HepG2 (cell line): Measurements from ENCODE around the gene FAP. TPM values are rescaled to one million over a fixed set of nuclear protein-coding genes. Genes with fewer than 3 reads are reported as not detected.

Experiments used
- ATAC-seq: fragments of 200-7000 bp; cut with Tn5 transposase; 3 replicates; pipeline ENCODE4 v1.9.1; 2020; ENCODE audit warnings: mild to moderate bottlenecking, moderate library complexity
- BruUV-seq: library from RNA; stranded (reverse); fragments of 400-500 nt; replicated peaks from 2 replicates; lab custom pipeline; 2021; lab: Mats Ljungman, UMichigan
- CTCF ChIA-PET: fragments of 300-600 bp; formaldehyde crosslinking; extraction: SDS; loops from one replicate; lab custom pipeline; 2021; ENCODE audit warnings: low total read pairs, inconsistent platforms, low intra/inter-chr PET ratio; lab: Yijun Ruan, JAX
- POLR2A ChIA-PET: fragments of 350-600 bp; sonication (Branson Sonifier 250); formaldehyde crosslinking; loops from one replicate; lab custom pipeline; 2020; ENCODE audit warnings: antibody characterized with exemption, inconsistent platforms; lab: Yijun Ruan, JAX
- DNase-seq: peaks from one replicate; pipeline ENCODE4 v3.0.0-alpha.2; 2015; ENCODE audit warnings: low spot score
- FAIRE-seq: peaks from 3 replicates; lab custom pipeline; 2011; peaks lifted over from hg19 to GRCh38; lab: Jason Lieb, UNC
- H2AFZ ChIP-seq: one replicate; pipeline ENCODE4 v1.6.1; 2011; ENCODE audit warnings: low read length, inconsistent platforms
- H3K27ac ChIP-seq: fragments of 300-600 bp; 3 replicates; pipeline ENCODE4 v1.8.0; 2011; ENCODE audit warnings: mixed run types, mild to moderate bottlenecking, mixed read lengths, low read length, inconsistent platforms; ENCODE audit not compliant: insufficient read depth; ENCODE audit errors: extremely low read length
- H3K27me3 ChIP-seq, 2 experiments: fragments of 200-600 bp in 1 of 2; 2 replicates in 1 of 2; 3 replicates in 1 of 2; pipeline versions ENCODE4 v1.6.0 to v1.8.0; 2011; ENCODE audit warnings: low read length in 2 of 2, mild to moderate bottlenecking in 2 of 2, moderate library complexity in 2 of 2, inconsistent platforms in 1 of 2; ENCODE audit not compliant: insufficient read depth in 2 of 2, control insufficient read depth in 1 of 2
- H3K36me3 ChIP-seq, 2 experiments: fragments of 200-600 bp in 1 of 2; replicated peaks in 1 of 2; 2 replicates in 1 of 2; 3 replicates in 1 of 2; pipeline versions ENCODE4 v1.5.1 to v1.8.0; 2011; ENCODE audit warnings: low read length in 2 of 2, inconsistent platforms in 1 of 2; ENCODE audit not compliant: insufficient read depth in 2 of 2, control insufficient read depth in 1 of 2
- H3K4me1 ChIP-seq: 2 replicates; pipeline ENCODE4 v1.5.1; 2012; ENCODE audit warnings: low read length, inconsistent platforms; ENCODE audit not compliant: insufficient read depth
- H3K4me2 ChIP-seq: 2 replicates; pipeline ENCODE4 v1.6.0; 2011; ENCODE audit warnings: low read depth, low read length, inconsistent platforms
- H3K4me3 ChIP-seq, 3 experiments: fragments of 200-600 bp in 1 of 3; sonication (generic), shearing (Covaris generic) in 1 of 3; replicated peaks in 1 of 3; 2 replicates each; pipeline ENCODE4 v1.5.1; 2011 to 2016; ENCODE audit warnings: low read length in 3 of 3, inconsistent platforms in 2 of 3, low read depth in 2 of 3, mild to moderate bottlenecking in 2 of 3, control low read depth in 1 of 3, mixed read lengths in 1 of 3; ENCODE audit not compliant: insufficient read depth in 1 of 3
- H3K79me2 ChIP-seq: one replicate; pipeline ENCODE4 v1.6.1; 2011; ENCODE audit warnings: low read length, inconsistent platforms; ENCODE audit not compliant: insufficient read depth
- H3K9ac ChIP-seq: 2 replicates; pipeline ENCODE4 v1.6.0; 2011; ENCODE audit warnings: mild to moderate bottlenecking, low read depth, low read length, inconsistent platforms; ENCODE audit not compliant: insufficient read depth
- H3K9me3 ChIP-seq: 2 replicates; pipeline ENCODE4 v1.5.1; 2012; ENCODE audit warnings: mild to moderate bottlenecking, low read length
- H4K20me1 ChIP-seq: 2 replicates; pipeline ENCODE4 v1.6.0; 2011; ENCODE audit warnings: inconsistent platforms, mild to moderate bottlenecking, low read length, moderate library complexity; ENCODE audit not compliant: insufficient read depth
- CEBPZ ChIP-seq: IDR thresholded peaks from 2 replicates; pipeline ENCODE4 v1.6.1; 2012; ENCODE audit warnings: low read length, improper control_type of control experiment
- CENPT ChIP-seq: sonication (generic); formaldehyde crosslinking; IDR thresholded peaks from 2 replicates; pipeline ENCODE4 v1.8.0; 2022; ENCODE audit warnings: low read depth, mild to moderate bottlenecking, moderate library complexity, missing genetic modification reagents
- EZH2 ChIP-seq: conservative IDR thresholded peaks from 2 replicates; pipeline ENCODE4 v1.6.1; 2012; ENCODE audit warnings: mild to moderate bottlenecking, low read depth, low read length, moderate library complexity
- ISL2 ChIP-seq: sonication (generic); formaldehyde crosslinking; IDR thresholded peaks from 2 replicates; pipeline ENCODE4 v1.5.0; 2020; ENCODE audit warnings: missing genetic modification reagents
- MAZ ChIP-seq, 2 experiments: sonication (generic) in 1 of 2; formaldehyde crosslinking in 1 of 2; IDR thresholded peaks; 2 replicates each; pipeline versions ENCODE4 v1.5.0 to v1.6.1; 2012 to 2020; ENCODE audit warnings: low read depth in 2 of 2, mild to moderate bottlenecking in 2 of 2, borderline replicate concordance in 1 of 2, improper control_type of control experiment in 1 of 2, low read length in 1 of 2, missing genetic modification reagents in 1 of 2, moderate library complexity in 1 of 2
- SRSF1 ChIP-seq: fragments of 200-400 bp; formaldehyde crosslinking; optimal IDR thresholded peaks from 2 replicates; pipeline ENCODE3; 2017; ENCODE audit warnings: mild to moderate bottlenecking, low read depth, low read length, moderate library complexity
- U2AF1 ChIP-seq: fragments of 200-400 bp; formaldehyde crosslinking; optimal IDR thresholded peaks from 2 replicates; pipeline ENCODE3; 2017; ENCODE audit warnings: mild to moderate bottlenecking, low read depth, low read length
- ZNF816 ChIP-seq: sonication (generic); formaldehyde crosslinking; IDR thresholded peaks from 2 replicates; pipeline ENCODE4 v1.8.0; 2022; ENCODE audit warnings: missing genetic modification reagents, mild to moderate bottlenecking, borderline replicate concordance
- WGBS: methylation state at CpG from one replicate; pipeline ENCODE4 v1.1.6; 2017; ENCODE audit warnings: low lambda C conversion rate; 5-methylcytosine and 5-hydroxymethylcytosine counted together
- in situ Hi-C: cut with HindIII; loops from 2 replicates; pipeline ENCODE4 v1.10.0; 2017; ENCODE audit warnings: low pct_unique_long_range_greater_than_20kb; ENCODE audit not compliant: extremely low pct_ligation_motif_present
- intact Hi-C: fragments of 100-400 bp; cut with micrococcal nuclease; formaldehyde crosslinking; loops from one replicate; pipeline ENCODE4 v1.10.0; 2022; ENCODE audit not compliant: unreplicated experiment
- polyA plus RNA-seq, 8 experiments: library from polyadenylated mRNA; depleted of rRNA in 3 of 8; stranded (reverse) in 7 of 8; unstranded in 1 of 8; fragments of >200 nt; fragmentation: Illumina TruSeq in 4 of 8; extraction: Trizol in 4 of 8; gene quantifications; 2 replicates each; pipeline versions ENCODE4 v1.2.1 to v1.2.3, GENCODE V29; 2011 to 2016; ENCODE audit warnings: low read depth in 4 of 8, missing spikeins in 1 of 8, mixed read lengths in 1 of 8; ENCODE audit not compliant: insufficient read depth in 1 of 8
- total RNA-seq, 5 experiments: library from RNA; depleted of rRNA; stranded (reverse); fragments of >200 nt; fragmentation: Illumina TruSeq; extraction: Trizol; gene quantifications; 2 replicates each; pipeline ENCODE4 v1.2.3, GENCODE V29; 2016; ENCODE audit warnings: low read depth in 1 of 5
- TF ChIP-seq, protein P1 (sequence below): IDR thresholded peaks from 2 replicates; pipeline ENCODE4 v1.6.1; 2016
- TF ChIP-seq, protein P2 (sequence below): IDR thresholded peaks from 2 replicates; pipeline ENCODE4 v1.6.1; 2016; ENCODE audit warnings: missing biosample characterization, missing genetic modification reagents, low read depth
- TF ChIP-seq, protein P3 (sequence below): sonication (generic); formaldehyde crosslinking; IDR thresholded peaks from 2 replicates; pipeline ENCODE4 v1.5.0; 2020; ENCODE audit warnings: missing genetic modification reagents

FAP gene
- total and polyA plus RNA-seq, 2 of the 13 experiments (the other 11 are each of a cell fraction or from before 2014, with no cell fraction given), result not detected

- H3K27ac ChIP-seq, result no peak overlapping the region
- no peaks in the 10 kb centered on the region for H3K4me1 ChIP-seq
- no peak overlapping the region for H2AFZ ChIP-seq
- in situ Hi-C loops, result loop anchor here (5.0 kb wide), 1 partner anchor 77 kb away; no protein-coding TSS in a partner anchor
- CTCF ChIA-PET, result interaction anchor here (0.9 to 3.0 kb wide), 3 partner anchors 77 to 113 kb away, joined by 3 to 38 read pairs (median 10); no protein-coding TSS in a partner anchor
- H4K20me1 ChIP-seq, result no peaks in the 10 kb centered on the region
- no peak overlapping the region for H3K4me2 ChIP-seq
- no peak for ATAC-seq
- H3K9me3 ChIP-seq, result no peaks in the 10 kb centered on the region
- TF ChIP-seq, protein P1, sequence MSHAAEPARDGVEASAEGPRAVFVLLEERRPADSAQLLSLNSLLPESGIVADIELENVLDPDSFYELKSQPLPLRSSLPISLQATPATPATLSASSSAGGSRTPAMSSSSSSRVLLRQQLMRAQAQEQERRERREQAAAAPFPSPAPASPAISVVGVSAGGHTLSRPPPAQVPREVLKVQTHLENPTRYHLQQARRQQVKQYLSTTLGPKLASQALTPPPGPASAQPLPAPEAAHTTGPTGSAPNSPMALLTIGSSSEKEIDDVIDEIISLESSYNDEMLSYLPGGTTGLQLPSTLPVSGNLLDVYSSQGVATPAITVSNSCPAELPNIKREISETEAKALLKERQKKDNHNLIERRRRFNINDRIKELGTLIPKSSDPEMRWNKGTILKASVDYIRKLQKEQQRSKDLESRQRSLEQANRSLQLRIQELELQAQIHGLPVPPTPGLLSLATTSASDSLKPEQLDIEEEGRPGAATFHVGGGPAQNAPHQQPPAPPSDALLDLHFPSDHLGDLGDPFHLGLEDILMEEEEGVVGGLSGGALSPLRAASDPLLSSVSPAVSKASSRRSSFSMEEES (CRISPR knock-in tag), result no peak
- TF ChIP-seq CENPT (CRISPR knock-in tag) (no peak), ISL2 (CRISPR knock-in tag) (no peak), SRSF1 (no peak), ZNF816 (CRISPR knock-in tag) (no peak), CEBPZ (no peak), U2AF1 (no peak), EZH2 (no peak), MAZ (IDR thresholded peaks at IDR 0.05; ENCODE audit: borderline replicate concordance, low read depth, low read length) (no peak), MAZ (CRISPR knock-in tag; IDR thresholded peaks at IDR 0.05; ENCODE audit: low read depth) (no peak)
- TF ChIP-seq, protein P2, sequence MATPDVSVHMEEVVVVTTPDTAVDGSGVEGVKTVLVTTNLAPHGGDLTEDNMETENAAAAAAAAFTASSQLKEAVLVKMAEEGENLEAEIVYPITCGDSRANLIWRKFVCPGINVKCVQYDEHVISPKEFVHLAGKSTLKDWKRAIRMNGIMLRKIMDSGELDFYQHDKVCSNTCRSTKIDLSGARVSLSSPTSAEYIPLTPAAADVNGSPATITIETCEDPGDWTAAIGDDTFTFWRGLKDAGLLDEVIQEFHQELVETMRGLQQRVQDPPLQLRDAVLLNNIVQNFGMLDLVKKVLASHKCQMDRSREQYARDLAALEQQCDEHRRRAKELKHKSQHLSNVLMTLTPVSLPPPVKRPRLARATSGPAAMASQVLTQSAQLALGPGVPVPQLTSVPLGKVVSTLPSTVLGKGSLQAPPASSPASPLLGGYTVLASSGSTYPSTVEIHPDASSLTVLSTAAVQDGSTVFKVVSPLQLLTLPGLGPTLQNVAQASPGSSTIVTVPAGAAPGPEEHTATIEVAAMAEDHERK, result no peak
- TF ChIP-seq, protein P3, sequence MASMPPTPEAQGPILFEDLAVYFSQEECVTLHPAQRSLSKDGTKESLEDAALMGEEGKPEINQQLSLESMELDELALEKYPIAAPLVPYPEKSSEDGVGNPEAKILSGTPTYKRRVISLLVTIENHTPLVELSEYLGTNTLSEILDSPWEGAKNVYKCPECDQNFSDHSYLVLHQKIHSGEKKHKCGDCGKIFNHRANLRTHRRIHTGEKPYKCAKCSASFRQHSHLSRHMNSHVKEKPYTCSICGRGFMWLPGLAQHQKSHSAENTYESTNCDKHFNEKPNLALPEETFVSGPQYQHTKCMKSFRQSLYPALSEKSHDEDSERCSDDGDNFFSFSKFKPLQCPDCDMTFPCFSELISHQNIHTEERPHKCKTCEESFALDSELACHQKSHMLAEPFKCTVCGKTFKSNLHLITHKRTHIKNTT (CRISPR knock-in tag), result no peak
- H3K27me3 ChIP-seq, result peaks cover 0 to 4% of the 10 kb centered on the region in 2 experiments; a peak in 2 of 5 replicates
- DNase-seq, result no peak
- H3K4me3 ChIP-seq, result no peak overlapping the region
- intact Hi-C loops, result no loop called here
- no peaks in the 10 kb centered on the region for H3K36me3 ChIP-seq
- FAIRE-seq, result no peak
- H3K79me2 ChIP-seq, result no peaks in the 10 kb centered on the region
- 0% methylated on average over 1 of the region's 1 CpG for WGBS
- BruUV-seq, result no TSS peak
- POLR2A ChIA-PET, result no interaction called here
- no peak overlapping the region for H3K9ac ChIP-seq
These were observed 22.9 kb downstream of the FAP start for GRCh38 chr2:162220368-162220767.
